GM21390 (cell line): ENCODE data around the gene CEP89.
"Not testable (repeated sequence)": the region's sequence is repeated elsewhere in the genome, so short reads cannot be mapped to it uniquely, and the experiment has no call there.

Source experiments
- ATAC-seq: cut with Tn5 transposase; IDR thresholded peaks from one replicate; pipeline ENCODE4 v1.9.1; 2021; ENCODE audit not compliant: unreplicated experiment

The CEP89 gene

GRCh38 chr19:32969549-32969948 lies 2.2 kb downstream of the CEP89 start:
- ATAC-seq, result no peak

- no peak for ATAC-seq
Observed at GRCh38 chr19:32966750-32967149, 5.0 kb downstream of the CEP89 start.

GRCh38 chr19:32945260-32945659 lies 26.5 kb downstream of the CEP89 start:
- ATAC-seq, result no peak

GRCh38 chr19:32941273-32941672 lies 30.5 kb downstream of the CEP89 start:
- not testable (repeated sequence) for ATAC-seq

GRCh38 chr19:32936065-32936464 lies 35.7 kb downstream of the CEP89 start:
- no peak for ATAC-seq

- ATAC-seq, result no peak
Observed at GRCh38 chr19:32935629-32936028, 36.1 kb downstream of the CEP89 start.

- no peak for ATAC-seq
Observed at GRCh38 chr19:32933571-32933970, 38.2 kb downstream of the CEP89 start.

- no peak for ATAC-seq
Observed at GRCh38 chr19:32930567-32930966, 41.2 kb downstream of the CEP89 start.

- no peak for ATAC-seq
Observed at GRCh38 chr19:32928806-32929205, 43.0 kb downstream of the CEP89 start.

- no peak for ATAC-seq
Observed at GRCh38 chr19:32924200-32924599, 47.6 kb downstream of the CEP89 start.

GRCh38 chr19:32921624-32922023 lies 50.1 kb downstream of the CEP89 start:
- no peak for ATAC-seq

GRCh38 chr19:32919365-32919764 lies 52.4 kb downstream of the CEP89 start:
- no peak for ATAC-seq

GRCh38 chr19:32917616-32917996 lies 54.2 kb downstream of the CEP89 start:
- ATAC-seq, result no peak

GRCh38 chr19:32916969-32917615 lies 54.7 kb downstream of the CEP89 start:
- ATAC-seq, result no peak

- no peak for ATAC-seq
Observed at GRCh38 chr19:32914879-32915660, 56.7 kb downstream of the CEP89 start.

GRCh38 chr19:32911467-32911866 lies 60.3 kb downstream of the CEP89 start:
- no peak for ATAC-seq

- no peak for ATAC-seq
Observed at GRCh38 chr19:32910874-32911273, 60.9 kb downstream of the CEP89 start.

- ATAC-seq, result no peak
Observed at GRCh38 chr19:32910094-32910493, 61.7 kb downstream of the CEP89 start.

GRCh38 chr19:32909257-32909656 lies 62.5 kb downstream of the CEP89 start:
- no peak for ATAC-seq

- ATAC-seq, result no peak
Observed at GRCh38 chr19:32908641-32909190, 63.0 kb downstream of the CEP89 start.

GRCh38 chr19:32902448-32902847 lies 69.3 kb downstream of the CEP89 start:
- ATAC-seq, result no peak

- ATAC-seq, result no peak
Observed at GRCh38 chr19:32901504-32902161, 70.1 kb downstream of the CEP89 start.
